PC-9 (cell line): ENCODE results near the gene IL1RAPL1.

Source experiments
- EZH2 ChIP-seq: fragments of 200-600 bp; sonication (generic); IDR thresholded peaks from 2 replicates; pipeline ENCODE4 v1.8.0; 2017; ENCODE audit warnings: antibody characterized with exemption, low read depth
- TF ChIP-seq, protein P1 (sequence below): fragments of 200-600 bp; sonication (generic); conservative IDR thresholded peaks from 2 replicates; pipeline ENCODE4 v1.6.1; 2017; ENCODE audit warnings: mixed run types, antibody characterized with exemption, mild to moderate bottlenecking, moderate library complexity

- TF ChIP-seq, protein P1, sequence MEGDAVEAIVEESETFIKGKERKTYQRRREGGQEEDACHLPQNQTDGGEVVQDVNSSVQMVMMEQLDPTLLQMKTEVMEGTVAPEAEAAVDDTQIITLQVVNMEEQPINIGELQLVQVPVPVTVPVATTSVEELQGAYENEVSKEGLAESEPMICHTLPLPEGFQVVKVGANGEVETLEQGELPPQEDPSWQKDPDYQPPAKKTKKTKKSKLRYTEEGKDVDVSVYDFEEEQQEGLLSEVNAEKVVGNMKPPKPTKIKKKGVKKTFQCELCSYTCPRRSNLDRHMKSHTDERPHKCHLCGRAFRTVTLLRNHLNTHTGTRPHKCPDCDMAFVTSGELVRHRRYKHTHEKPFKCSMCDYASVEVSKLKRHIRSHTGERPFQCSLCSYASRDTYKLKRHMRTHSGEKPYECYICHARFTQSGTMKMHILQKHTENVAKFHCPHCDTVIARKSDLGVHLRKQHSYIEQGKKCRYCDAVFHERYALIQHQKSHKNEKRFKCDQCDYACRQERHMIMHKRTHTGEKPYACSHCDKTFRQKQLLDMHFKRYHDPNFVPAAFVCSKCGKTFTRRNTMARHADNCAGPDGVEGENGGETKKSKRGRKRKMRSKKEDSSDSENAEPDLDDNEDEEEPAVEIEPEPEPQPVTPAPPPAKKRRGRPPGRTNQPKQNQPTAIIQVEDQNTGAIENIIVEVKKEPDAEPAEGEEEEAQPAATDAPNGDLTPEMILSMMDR: no peak
- TF ChIP-seq EZH2: no peak
Measured at GRCh38 chrX:29040160-29040559, 452.9 kb downstream of the IL1RAPL1 start.
